WTC11 (cell line): ENCODE results near the gene BFSP1.

Source experiments
- ATF1 ChIP-seq: sonication (generic); formaldehyde crosslinking; IDR thresholded peaks from 2 replicates; pipeline ENCODE4 v1.8.1; 2023; ENCODE audit warnings: mild to moderate bottlenecking, moderate library complexity, missing genetic modification reagents
- CTCF ChIP-seq: fragments of 200-600 bp; IDR thresholded peaks from 2 replicates; pipeline ENCODE4 v1.8.0; 2022; ENCODE audit warnings: antibody characterized with exemption
- RELA ChIP-seq: sonication (generic); formaldehyde crosslinking; IDR thresholded peaks from 2 replicates; pipeline ENCODE4 v1.8.1; 2022; ENCODE audit warnings: missing genetic modification reagents, mild to moderate bottlenecking, borderline replicate concordance
- TF ChIP-seq, protein P1 (sequence below): sonication (generic); formaldehyde crosslinking; conservative IDR thresholded peaks from 2 replicates; pipeline ENCODE4 v1.8.1; 2022; ENCODE audit warnings: mild to moderate bottlenecking, missing genetic modification reagents

DNA sequence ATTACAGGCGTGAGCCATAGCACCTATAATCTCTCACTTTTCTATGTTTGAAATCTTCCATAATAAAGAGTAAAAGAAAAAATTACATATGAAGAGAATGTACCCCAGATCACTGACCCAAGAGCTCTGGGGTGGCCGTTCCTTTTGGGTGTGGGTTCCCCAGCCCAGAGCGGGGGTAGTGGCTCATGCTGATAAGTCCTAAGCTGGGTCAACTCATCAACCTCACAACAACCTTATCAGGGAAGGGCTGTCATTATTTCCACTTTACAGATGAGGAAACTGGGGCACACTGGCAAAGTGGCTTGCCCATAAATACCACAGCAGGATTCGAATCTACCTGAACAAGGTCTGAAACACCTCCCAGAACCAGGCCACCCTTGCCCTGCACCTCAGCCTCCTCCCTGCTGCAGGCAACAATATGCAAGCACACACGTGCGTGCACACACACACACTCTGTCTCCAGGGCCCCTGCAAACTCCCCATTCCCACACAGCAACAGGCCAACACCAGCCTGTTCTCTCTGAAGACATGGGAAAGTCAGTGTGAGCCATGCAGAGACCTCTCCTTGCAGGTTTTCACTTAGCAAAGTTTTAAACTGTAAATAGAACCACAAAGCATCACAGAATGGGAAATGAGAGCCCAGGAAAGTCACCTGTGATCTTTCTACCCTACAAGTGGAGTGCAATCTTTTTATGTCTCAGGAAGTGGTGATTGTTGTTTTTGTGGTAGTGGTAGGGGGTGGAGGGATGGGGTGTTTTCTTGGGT, 27.7 kb downstream of the BFSP1 start:
- TF ChIP-seq CTCF = no peak
- TF ChIP-seq, protein P1, sequence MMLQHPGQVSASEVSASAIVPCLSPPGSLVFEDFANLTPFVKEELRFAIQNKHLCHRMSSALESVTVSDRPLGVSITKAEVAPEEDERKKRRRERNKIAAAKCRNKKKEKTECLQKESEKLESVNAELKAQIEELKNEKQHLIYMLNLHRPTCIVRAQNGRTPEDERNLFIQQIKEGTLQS (CRISPR knock-in tag) = no peak
- TF ChIP-seq ATF1 (CRISPR knock-in tag) = no peak
- TF ChIP-seq RELA = no peak
